ENCODE measurements around the gene CASP10.

DNA sequence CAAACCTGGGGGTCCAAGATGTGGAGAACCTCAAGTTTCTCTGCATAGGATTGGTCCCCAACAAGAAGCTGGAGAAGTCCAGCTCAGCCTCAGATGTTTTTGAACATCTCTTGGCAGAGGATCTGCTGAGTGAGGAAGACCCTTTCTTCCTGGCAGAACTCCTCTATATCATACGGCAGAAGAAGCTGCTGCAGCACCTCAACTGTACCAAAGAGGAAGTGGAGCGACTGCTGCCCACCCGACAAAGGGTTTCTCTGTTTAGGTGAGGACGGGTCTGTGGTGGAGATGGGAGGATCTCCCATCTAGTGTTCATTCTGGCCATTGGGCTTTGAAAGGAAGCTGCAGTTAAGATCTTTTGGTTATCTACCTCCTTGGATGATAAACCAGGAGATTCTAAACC lies 2.9 kb downstream of the CASP10 start:
- TF ChIP-seq, protein P1, sequence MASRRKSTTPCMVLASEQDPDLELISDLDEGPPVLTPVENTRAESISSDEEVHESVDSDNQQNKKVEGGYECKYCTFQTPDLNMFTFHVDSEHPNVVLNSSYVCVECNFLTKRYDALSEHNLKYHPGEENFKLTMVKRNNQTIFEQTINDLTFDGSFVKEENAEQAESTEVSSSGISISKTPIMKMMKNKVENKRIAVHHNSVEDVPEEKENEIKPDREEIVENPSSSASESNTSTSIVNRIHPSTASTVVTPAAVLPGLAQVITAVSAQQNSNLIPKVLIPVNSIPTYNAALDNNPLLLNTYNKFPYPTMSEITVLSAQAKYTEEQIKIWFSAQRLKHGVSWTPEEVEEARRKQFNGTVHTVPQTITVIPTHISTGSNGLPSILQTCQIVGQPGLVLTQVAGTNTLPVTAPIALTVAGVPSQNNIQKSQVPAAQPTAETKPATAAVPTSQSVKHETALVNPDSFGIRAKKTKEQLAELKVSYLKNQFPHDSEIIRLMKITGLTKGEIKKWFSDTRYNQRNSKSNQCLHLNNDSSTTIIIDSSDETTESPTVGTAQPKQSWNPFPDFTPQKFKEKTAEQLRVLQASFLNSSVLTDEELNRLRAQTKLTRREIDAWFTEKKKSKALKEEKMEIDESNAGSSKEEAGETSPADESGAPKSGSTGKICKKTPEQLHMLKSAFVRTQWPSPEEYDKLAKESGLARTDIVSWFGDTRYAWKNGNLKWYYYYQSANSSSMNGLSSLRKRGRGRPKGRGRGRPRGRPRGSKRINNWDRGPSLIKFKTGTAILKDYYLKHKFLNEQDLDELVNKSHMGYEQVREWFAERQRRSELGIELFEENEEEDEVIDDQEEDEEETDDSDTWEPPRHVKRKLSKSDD (CRISPR knock-in tag; IDR thresholded peaks at IDR 0.05; ENCODE audit: low read depth) = no peak
- no peak for TF ChIP-seq POLR2AphosphoS5 (IDR thresholded peaks at IDR 0.05; ENCODE audit: low read depth, low read length)
- no peak for TF ChIP-seq ZNF768 (CRISPR knock-in tag; IDR thresholded peaks at IDR 0.05)
- no peak for TF ChIP-seq FOXJ3 (CRISPR knock-in tag; IDR thresholded peaks at IDR 0.05; ENCODE audit: borderline replicate concordance)
- TF ChIP-seq, protein P2, sequence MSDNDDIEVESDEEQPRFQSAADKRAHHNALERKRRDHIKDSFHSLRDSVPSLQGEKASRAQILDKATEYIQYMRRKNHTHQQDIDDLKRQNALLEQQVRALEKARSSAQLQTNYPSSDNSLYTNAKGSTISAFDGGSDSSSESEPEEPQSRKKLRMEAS (IDR thresholded peaks at IDR 0.05) = no peak
- TF ChIP-seq PTBP1 (IDR thresholded peaks at IDR 0.05; ENCODE audit: low read depth, low read length, poor library complexity, severe bottlenecking) = no peak
- TF ChIP-seq TRIM24 (CRISPR knock-in tag; IDR thresholded peaks at IDR 0.05) = no peak
- TF ChIP-seq ZFP36 (IDR thresholded peaks at IDR 0.05; ENCODE audit: borderline replicate concordance, low read depth, low read length, partially characterized antibody) = no peak
- TF ChIP-seq, protein P3, sequence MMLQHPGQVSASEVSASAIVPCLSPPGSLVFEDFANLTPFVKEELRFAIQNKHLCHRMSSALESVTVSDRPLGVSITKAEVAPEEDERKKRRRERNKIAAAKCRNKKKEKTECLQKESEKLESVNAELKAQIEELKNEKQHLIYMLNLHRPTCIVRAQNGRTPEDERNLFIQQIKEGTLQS (CRISPR knock-in tag; IDR thresholded peaks at IDR 0.05) = no peak
- TF ChIP-seq, protein P4, sequence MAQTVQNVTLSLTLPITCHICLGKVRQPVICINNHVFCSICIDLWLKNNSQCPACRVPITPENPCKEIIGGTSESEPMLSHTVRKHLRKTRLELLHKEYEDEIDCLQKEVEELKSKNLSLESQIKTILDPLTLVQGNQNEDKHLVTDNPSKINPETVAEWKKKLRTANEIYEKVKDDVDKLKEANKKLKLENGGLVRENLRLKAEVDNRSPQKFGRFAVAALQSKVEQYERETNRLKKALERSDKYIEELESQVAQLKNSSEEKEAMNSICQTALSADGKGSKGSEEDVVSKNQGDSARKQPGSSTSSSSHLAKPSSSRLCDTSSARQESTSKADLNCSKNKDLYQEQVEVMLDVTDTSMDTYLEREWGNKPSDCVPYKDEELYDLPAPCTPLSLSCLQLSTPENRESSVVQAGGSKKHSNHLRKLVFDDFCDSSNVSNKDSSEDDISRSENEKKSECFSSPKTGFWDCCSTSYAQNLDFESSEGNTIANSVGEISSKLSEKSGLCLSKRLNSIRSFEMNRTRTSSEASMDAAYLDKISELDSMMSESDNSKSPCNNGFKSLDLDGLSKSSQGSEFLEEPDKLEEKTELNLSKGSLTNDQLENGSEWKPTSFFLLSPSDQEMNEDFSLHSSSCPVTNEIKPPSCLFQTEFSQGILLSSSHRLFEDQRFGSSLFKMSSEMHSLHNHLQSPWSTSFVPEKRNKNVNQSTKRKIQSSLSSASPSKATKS (CRISPR knock-in tag; IDR thresholded peaks at IDR 0.05) = no peak
- TF ChIP-seq, protein P5, sequence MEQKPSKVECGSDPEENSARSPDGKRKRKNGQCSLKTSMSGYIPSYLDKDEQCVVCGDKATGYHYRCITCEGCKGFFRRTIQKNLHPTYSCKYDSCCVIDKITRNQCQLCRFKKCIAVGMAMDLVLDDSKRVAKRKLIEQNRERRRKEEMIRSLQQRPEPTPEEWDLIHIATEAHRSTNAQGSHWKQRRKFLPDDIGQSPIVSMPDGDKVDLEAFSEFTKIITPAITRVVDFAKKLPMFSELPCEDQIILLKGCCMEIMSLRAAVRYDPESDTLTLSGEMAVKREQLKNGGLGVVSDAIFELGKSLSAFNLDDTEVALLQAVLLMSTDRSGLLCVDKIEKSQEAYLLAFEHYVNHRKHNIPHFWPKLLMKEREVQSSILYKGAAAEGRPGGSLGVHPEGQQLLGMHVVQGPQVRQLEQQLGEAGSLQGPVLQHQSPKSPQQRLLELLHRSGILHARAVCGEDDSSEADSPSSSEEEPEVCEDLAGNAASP (CRISPR knock-in tag; IDR thresholded peaks at IDR 0.05; ENCODE audit: borderline replicate concordance) = no peak
- TF ChIP-seq, protein P6, sequence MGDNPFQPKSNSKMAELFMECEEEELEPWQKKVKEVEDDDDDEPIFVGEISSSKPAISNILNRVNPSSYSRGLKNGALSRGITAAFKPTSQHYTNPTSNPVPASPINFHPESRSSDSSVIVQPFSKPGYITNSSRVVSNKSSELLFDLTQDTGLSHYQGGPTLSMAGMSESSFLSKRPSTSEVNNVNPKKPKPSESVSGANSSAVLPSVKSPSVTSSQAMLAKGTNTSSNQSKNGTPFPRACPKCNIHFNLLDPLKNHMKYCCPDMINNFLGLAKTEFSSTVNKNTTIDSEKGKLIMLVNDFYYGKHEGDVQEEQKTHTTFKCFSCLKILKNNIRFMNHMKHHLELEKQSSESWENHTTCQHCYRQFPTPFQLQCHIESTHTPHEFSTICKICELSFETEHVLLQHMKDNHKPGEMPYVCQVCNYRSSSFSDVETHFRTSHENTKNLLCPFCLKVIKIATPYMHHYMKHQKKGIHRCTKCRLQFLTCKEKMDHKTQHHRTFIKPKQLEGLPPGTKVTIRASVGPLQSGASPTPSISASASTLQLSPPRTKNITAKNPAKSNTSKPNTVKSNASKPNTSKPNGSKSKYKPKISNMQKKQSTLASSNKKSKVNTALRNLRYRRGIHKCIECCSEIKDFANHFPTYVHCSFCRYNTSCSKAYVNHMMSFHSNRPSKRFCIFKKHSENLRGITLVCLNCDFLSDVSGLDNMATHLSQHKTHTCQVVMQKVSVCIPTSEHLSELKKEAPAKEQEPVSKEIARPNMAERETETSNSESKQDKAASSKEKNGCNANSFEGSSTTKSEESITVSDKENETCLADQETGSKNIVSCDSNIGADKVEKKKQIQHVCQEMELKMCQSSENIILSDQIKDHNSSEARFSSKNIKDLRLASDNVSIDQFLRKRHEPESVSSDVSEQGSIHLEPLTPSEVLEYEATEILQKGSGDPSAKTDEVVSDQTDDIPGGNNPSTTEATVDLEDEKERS (CRISPR knock-in tag; IDR thresholded peaks at IDR 0.05) = no peak

Measured in HepG2 (cell line).